ENCODE measurements around the gene OSTM1.

GRCh38 chr6:108029226-108029921, 45.2 kb downstream of the OSTM1 start:
- TF ChIP-seq POLR2AphosphoS5 (IDR thresholded peaks at IDR 0.05; ENCODE audit: insufficient read depth in 1 of 2, low read depth in 1 of 2): no peak
- no peak for TF ChIP-seq CTCF (IDR thresholded peaks at IDR 0.05)
